Measurements from ENCODE around the gene ZBTB17. TPM values are rescaled to one million over a fixed set of nuclear protein-coding genes. Genes with fewer than 3 reads are reported as not detected.

ZBTB17 gene
- total and polyA plus RNA-seq, 2 of the 8 experiments (the other 6 are each of a cell fraction or from before 2014, with no cell fraction given): 24.7 to 36.2 TPM

GRCh38 chr1:15951341-15952153 is 24.4 kb downstream of the ZBTB17 start:
- Histone ChIP-seq H3K79me1 (ENCODE audit: low read depth, low read length) (peaks cover 5% of the 10 kb centered on the region; the same call in 1 of the 2 replicates), H3K18ac (ENCODE audit: extremely low read depth, low read length) (no peak overlapping the region; the same call in 1 of the 2 replicates), H3K79me2 (ENCODE audit: control insufficient read depth in 1 of 2, insufficient read depth in 2 of 2, low read length in 2 of 2) (no peaks in the 10 kb centered on the region), H4K5ac (ENCODE audit: insufficient read length, low read depth, low read length) (no peak overlapping the region), H2BK20ac (ENCODE audit: low read length) (no peak overlapping the region), H2BK5ac (ENCODE audit: low read depth, low read length) (no peak overlapping the region; the same call in 1 of the 2 replicates), H3K4me3 (ENCODE audit: extremely low read depth in 1 of 4, insufficient read depth in 2 of 4, low read depth in 3 of 4, low read length in 4 of 4) (no peak overlapping the region), H4K8ac (ENCODE audit: extremely low read depth, insufficient read depth, low read length) (no peak overlapping the region; the same call in 1 of the 2 replicates), H3K27me3 (replicated peaks in 1 of 4; ENCODE audit: control insufficient read depth in 3 of 4, extremely low read depth in 1 of 4, insufficient read depth in 3 of 4, low read length in 3 of 4) (no peaks in the 10 kb centered on the region), H4K91ac (replicated peaks; ENCODE audit: insufficient read length, low read length) (no peak overlapping the region), H3K4me1 (replicated peaks in 1 of 4; ENCODE audit: control insufficient read depth in 3 of 4, insufficient read depth in 4 of 4, low read length in 3 of 4) (peaks cover 10 to 29% (median 21%) of the 10 kb centered on the region in 4 experiments), H3K4ac (replicated peaks; ENCODE audit: insufficient read length, low read depth, low read length) (no peak overlapping the region), H3K4me2 (ENCODE audit: insufficient read depth in 1 of 2, low read depth in 2 of 2, low read length in 2 of 2) (peak overlapping the region in 1 of 2 experiments; percentile 17; a peak in 1 of 4 replicates), H2AFZ (ENCODE audit: low read length) (no peak overlapping the region), H2AK5ac (ENCODE audit: low read depth, low read length) (peak overlapping the region; percentile 57; the same call in 1 of the 2 replicates), H2BK15ac (ENCODE audit: low read length) (no peak overlapping the region), H2BK12ac (ENCODE audit: low read depth, low read length) (no peak overlapping the region), H3K9me3 (ENCODE audit: insufficient read depth in 2 of 2, low read depth in 1 of 2, low read length in 1 of 2) (no peaks in the 10 kb centered on the region), H3K23ac (ENCODE audit: insufficient read length) (no peak overlapping the region), H3K23me2 (ENCODE audit: low read depth, low read length) (no peaks in the 10 kb centered on the region), H3K9ac (replicated peaks in 1 of 4; ENCODE audit: extremely low read depth in 1 of 4, low read depth in 3 of 4, low read length in 3 of 4) (no peak overlapping the region), H3K27ac (ENCODE audit: low read depth, low read length) (no peak overlapping the region), H3K14ac (ENCODE audit: insufficient read length) (no peak overlapping the region), H2BK120ac (replicated peaks; ENCODE audit: low read depth, low read length) (no peak overlapping the region), H3K36me3 (ENCODE audit: control insufficient read depth in 2 of 4, insufficient read depth in 4 of 4, low read length in 3 of 4) (peaks cover 0 to 2% (median 0%) of the 10 kb centered on the region in 4 experiments; a peak in 2 of 8 replicates), H4K20me1 (replicated peaks in 1 of 2; ENCODE audit: control insufficient read depth in 1 of 2, insufficient read depth in 2 of 2, low read length in 2 of 2) (peaks cover 0 to 17% of the 10 kb centered on the region in 2 experiments), H3K56ac (replicated peaks; ENCODE audit: insufficient read length, low read depth, low read length) (no peak overlapping the region)
- CTCF ChIA-PET (ENCODE audit: partially characterized antibody): interaction anchor here (0.6 to 4.8 kb wide), 19 partner anchors 8 to 211 kb away, joined by 3 to 34 read pairs (median 3); partner anchors contain the start of gene UQCRHL
- POLR2A ChIA-PET (ENCODE audit: partially characterized antibody): interaction anchor here (0.8 to 1.5 kb wide), 6 partner anchors 10 to 196 kb away, joined by 3 to 5 read pairs (median 3); no protein-coding TSS in a partner anchor
- no peak for FAIRE-seq
- peak in 1 of 2 experiments; percentile 57 for DNase-seq (ENCODE audit: low read depth in 1 of 2, low spot score in 2 of 2)
- TF ChIP-seq ASH2L (IDR thresholded peaks at IDR 0.05; ENCODE audit: low read length) (peak; percentile 13), JUN (IDR thresholded peaks at IDR 0.05; ENCODE audit: low read depth, low read length) (no peak), SIRT6 (IDR thresholded peaks at IDR 0.05; ENCODE audit: low read length) (no peak), HDAC6 (IDR thresholded peaks at IDR 0.05; ENCODE audit: low read depth, low read length) (no peak), FOSL1 (IDR thresholded peaks at IDR 0.05; ENCODE audit: insufficient read depth, low read depth, low read length) (no peak), CHD1 (IDR thresholded peaks at IDR 0.05; ENCODE audit: low read depth, low read length) (no peak), CTCF (IDR thresholded peaks at IDR 0.05; ENCODE audit: control extremely low read depth in 1 of 3, insufficient read depth in 1 of 3, low read depth in 1 of 3, low read length in 3 of 3) (peak in 1 of 3 experiments; percentile 17; a peak in 2 of 4 replicates), YY1 (IDR thresholded peaks at IDR 0.05; ENCODE audit: low read depth, low read length) (no peak), BACH1 (IDR thresholded peaks at IDR 0.05; ENCODE audit: low read length) (no peak)
- WGBS, 2 experiments (ENCODE audit: extremely low coverage in 1 of 2, insufficient coverage in 1 of 2, insufficient read length in 1 of 2, insufficient replicate concordance in 2 of 2, low coverage in 1 of 2, low lambda C conversion rate in 2 of 2, missing lambda C conversion rate in 1 of 2): 77% methylated on average over 21 of the region's 23 CpGs; no CpG with 5 or more reads in 1 of the 2 experiments

Data from H1 (cell line).